GM12873 (cell line): Measurements from ENCODE around the gene ANKRD13B.
A peak's percentile ranks its signal among the peaks of the same experiment; 100 is the strongest.

Experiments used
- CTCF ChIP-seq: IDR thresholded peaks from 2 replicates; pipeline ENCODE4 v1.5.1; 2012; ENCODE audit warnings: low read depth, mild to moderate bottlenecking, moderate library complexity, low read length, control low read depth; ENCODE audit not compliant: insufficient read depth; ENCODE audit errors: missing control alignments

ANKRD13B gene

GRCh38 chr17:29576214-29577000 lies 16.5 kb upstream of the ANKRD13B start:
- TF ChIP-seq CTCF = no peak

GRCh38 chr17:29577001-29577370 lies 15.9 kb upstream of the ANKRD13B start:
- no peak for TF ChIP-seq CTCF

- no peak for TF ChIP-seq CTCF
Measured at GRCh38 chr17:29577385-29578211, 15.3 kb upstream of the ANKRD13B start.

GRCh38 chr17:29578626-29579485 lies 14.1 kb upstream of the ANKRD13B start:
- TF ChIP-seq CTCF = no peak

GRCh38 chr17:29579866-29580771 lies 12.8 kb upstream of the ANKRD13B start:
- peak; percentile 93 for TF ChIP-seq CTCF

GRCh38 chr17:29581583-29582253 lies 11.2 kb upstream of the ANKRD13B start:
- no peak for TF ChIP-seq CTCF
